Gastrocnemius medialis (tissue), 4 donors: ENCODE measurements around the gene TARP.

Source experiments
- POLR2A ChIP-seq, 2 donors: fragments of 450-650 bp; IDR thresholded peaks; one replicate each; pipeline ENCODE4 v1.6.1; 2017; ENCODE audit warnings: antibody characterized with exemption in 2 of 2, mild to moderate bottlenecking in 2 of 2, moderate library complexity in 2 of 2
- TF ChIP-seq, protein P1 (sequence below), 5 experiments: fragments of 450-650 bp in 3 of 5; fragments of 200-600 bp in 2 of 5; sonication (generic) in 2 of 5; IDR thresholded peaks in 4 of 5; conservative IDR thresholded peaks in 1 of 5; 1 replicate in 4 of 5; 2 replicates in 1 of 5; pipeline ENCODE4 v1.5.1; 2016 to 2019; ENCODE audit warnings: antibody characterized with exemption in 5 of 5, mild to moderate bottlenecking in 3 of 5, moderate library complexity in 3 of 5

DNA sequence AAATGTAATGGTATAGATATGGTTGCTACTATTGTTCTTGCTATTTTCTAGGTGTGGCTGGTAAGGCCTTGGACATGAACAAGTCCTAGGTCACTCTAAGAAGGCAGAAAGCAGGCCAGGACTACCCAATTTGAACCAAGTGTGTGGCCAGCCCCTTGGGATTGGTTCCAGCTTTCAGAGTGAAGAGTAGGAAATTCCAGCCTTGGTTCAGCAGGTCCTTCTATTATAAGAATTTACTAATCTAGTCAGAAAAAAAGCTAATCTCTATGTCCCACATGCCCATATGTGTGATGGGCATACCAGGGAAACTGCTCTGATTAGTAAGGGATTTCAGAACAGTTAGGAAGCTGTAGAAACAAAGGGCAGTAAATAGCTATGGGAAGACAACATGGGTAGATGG lies 7.8 kb upstream of the TARP start:
- TF ChIP-seq, protein P1, sequence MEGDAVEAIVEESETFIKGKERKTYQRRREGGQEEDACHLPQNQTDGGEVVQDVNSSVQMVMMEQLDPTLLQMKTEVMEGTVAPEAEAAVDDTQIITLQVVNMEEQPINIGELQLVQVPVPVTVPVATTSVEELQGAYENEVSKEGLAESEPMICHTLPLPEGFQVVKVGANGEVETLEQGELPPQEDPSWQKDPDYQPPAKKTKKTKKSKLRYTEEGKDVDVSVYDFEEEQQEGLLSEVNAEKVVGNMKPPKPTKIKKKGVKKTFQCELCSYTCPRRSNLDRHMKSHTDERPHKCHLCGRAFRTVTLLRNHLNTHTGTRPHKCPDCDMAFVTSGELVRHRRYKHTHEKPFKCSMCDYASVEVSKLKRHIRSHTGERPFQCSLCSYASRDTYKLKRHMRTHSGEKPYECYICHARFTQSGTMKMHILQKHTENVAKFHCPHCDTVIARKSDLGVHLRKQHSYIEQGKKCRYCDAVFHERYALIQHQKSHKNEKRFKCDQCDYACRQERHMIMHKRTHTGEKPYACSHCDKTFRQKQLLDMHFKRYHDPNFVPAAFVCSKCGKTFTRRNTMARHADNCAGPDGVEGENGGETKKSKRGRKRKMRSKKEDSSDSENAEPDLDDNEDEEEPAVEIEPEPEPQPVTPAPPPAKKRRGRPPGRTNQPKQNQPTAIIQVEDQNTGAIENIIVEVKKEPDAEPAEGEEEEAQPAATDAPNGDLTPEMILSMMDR (IDR thresholded peaks at IDR 0.05 in 4 of 5, conservative IDR thresholded peaks at IDR 0.05 in 1 of 5): no peak
- TF ChIP-seq POLR2A (IDR thresholded peaks at IDR 0.05): no peak
